NCI-H187 treated with DMSO at 0.1 percent for 48 hours (cell line): ENCODE results near the gene IGF1R.
A peak's percentile ranks its signal among the peaks of the same experiment; 100 is the strongest.

ENCODE experiments used
- DNase-seq: peaks from one replicate; lab custom pipeline; 2025; lab: John Stamatoyannopoulos, UW

IGF1R gene

DNA sequence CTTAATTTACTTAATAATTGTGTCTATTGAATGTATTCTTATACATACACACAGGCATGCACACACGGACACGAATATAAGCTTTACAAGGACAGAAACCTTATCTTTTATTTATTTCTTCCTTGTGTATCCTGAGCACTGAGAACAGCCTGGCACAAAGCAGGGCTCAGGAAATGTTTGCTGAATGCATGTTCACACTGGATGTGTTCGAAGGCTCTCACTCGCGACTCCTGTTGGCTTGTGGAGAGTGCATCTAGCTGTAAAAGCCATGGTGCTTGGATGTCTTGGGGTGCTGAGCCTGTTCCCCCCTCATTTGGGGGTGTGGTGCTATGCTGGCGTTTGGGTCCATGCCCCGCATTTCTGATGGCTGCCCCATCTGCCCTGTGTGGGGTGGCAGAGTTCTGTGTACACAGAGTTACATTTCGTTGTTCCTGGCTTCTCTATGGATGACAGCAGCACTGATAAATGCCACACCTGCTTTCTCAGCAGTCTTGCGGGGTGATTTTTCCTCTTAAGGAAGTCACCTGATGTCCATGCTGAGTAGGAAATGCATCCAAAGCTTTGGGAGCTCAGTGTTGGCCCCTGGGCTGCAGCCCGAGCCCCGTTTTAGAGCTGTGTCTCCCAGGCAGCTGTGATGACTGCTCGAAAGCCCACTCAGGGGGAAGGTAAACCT is 148.5 kb downstream of the IGF1R start:
- DNase-seq: no peak

DNA sequence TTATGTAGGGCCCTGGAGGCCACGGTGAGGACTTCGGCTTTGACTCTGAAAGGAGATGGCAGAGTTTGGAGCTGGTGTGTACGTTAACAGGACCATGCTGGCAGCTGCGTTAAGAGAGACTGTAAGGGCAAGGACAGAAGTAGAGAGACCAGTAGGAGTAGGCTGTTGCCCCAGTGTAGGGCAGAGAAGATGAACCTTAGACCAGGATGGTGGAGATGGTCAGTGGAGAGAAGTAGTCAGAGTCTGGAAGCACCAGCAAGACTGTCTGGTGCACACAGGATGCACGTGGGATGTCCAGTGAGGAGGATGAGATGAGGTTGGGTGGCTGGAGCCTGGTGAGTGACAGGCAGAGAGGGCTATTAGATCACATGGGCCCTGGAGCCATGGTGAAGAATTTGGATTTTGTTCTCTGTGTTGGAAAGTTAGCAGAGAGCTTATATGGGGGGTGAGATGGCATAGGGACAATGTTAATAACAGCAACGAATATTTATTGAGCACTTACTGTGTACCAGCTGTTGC is 150.1 kb downstream of the IGF1R start:
- DNase-seq: no peak

DNA sequence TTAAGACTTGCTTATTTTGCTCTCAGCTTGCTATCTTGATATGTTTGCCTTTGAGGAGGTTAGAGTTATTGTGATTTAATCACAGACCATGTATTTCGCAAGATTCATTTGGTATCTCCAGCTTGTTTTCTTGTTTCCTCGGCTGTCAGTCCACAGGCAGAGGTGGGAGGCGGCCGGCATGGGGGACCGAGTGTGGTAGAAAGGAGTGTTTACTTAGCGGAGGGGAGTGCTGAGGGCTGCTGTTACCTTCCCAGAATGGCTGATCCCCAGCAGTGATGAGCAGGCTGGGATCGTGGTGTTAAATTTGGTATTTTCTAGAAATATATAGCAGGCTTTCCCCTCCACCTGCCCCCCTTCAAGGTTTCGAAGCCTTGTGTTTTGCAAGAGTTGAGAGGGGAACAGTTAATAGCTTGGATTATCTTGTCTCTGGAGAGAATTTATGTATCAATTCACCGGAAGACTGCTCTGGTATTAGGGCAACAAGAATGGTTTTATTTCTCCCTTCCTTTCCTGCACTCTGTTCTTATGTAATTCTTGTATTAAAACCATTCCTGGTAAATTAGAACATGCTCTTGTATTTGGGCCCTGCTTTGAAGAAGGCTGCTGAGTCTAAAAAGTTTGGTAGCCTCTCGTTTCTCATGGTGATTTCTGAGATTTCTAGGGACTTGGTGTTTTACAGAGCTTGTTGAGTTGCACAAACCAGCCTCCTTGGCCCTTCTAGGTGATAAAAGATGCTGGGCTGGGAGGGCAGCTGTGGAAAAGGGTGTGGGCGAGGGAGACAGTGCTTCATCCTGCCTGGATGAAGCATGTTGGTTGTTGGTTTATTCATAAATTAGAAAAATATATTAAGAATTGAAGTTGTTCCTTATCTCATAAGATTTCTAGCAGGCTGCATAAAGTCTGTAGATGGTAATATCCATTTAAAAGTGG is 151.4 kb downstream of the IGF1R start:
- peak; percentile 18 for DNase-seq

DNA sequence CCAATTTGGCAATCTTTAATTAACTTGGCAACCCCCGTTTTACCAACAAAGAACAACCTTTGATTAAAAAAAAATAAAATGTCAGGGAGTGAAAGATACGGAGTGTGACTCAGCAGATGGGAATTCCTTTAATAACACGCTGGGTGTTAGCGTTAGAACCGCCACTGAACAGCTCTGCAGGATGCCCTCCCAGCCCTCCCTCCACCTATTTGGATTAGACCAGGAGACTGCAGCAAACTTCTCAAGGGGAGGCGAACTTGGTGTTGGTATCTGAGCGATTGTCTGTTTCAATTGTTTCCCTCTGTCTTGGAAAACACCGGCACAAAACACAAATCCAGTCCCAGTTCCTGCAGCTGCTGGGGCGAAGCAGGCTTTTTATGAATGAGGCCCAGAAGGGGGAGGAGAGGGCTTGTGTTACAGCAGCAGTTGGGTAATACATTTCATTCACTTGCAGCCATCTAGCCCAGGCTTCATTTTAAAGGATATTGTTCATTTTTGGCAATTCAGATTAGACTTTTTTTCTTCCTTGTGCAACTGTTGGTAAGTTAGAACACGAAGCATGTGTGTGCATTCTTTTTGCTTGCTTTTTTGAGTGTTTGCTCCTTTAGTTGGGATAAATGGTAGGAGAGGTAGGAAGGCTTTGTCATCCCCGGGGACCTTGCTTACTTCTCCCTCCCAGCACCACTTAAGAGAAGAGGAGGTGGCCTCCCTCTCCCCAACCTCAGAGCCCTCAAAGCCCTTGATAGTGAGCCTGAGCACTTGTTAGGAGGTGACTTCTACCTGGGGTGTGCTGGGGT is 152.3 kb downstream of the IGF1R start:
- DNase-seq: peak; percentile 85

DNA sequence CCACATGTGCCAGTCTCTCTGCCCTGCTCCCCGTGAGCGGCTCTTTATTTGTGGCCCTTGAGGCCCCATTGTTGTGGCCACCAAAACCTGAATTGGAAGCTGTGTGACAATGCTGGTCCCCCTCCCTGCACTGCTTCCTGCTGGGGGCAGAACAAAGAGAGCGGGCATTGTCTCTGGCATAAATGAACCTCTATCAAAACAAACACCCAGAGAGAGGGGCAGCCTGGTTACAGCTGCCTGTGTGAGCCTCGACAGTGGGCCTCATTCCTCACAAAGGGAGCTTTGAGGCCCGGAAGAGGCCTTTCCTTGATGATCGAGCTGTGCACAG is 152.9 kb downstream of the IGF1R start:
- DNase-seq: no peak

DNA sequence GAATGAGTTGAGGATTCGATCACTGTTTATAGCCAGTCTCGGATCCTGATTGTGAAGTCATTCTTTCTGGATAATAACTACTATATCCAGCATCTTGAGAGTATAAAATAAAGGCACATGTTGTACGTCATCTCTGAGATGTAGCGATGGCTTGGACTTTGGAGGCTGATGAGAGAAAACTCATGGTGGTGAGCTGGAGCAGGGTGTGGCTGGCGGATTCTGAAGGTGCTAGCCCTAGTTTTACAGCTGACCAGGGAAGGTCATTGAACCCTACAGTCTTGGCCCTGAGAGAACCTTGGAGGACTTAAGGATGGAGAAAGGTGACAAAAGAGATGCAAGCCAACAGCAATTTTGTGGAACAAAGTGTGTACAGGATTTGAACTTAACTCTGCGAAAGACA is 153.8 kb downstream of the IGF1R start:
- DNase-seq: no peak

DNA sequence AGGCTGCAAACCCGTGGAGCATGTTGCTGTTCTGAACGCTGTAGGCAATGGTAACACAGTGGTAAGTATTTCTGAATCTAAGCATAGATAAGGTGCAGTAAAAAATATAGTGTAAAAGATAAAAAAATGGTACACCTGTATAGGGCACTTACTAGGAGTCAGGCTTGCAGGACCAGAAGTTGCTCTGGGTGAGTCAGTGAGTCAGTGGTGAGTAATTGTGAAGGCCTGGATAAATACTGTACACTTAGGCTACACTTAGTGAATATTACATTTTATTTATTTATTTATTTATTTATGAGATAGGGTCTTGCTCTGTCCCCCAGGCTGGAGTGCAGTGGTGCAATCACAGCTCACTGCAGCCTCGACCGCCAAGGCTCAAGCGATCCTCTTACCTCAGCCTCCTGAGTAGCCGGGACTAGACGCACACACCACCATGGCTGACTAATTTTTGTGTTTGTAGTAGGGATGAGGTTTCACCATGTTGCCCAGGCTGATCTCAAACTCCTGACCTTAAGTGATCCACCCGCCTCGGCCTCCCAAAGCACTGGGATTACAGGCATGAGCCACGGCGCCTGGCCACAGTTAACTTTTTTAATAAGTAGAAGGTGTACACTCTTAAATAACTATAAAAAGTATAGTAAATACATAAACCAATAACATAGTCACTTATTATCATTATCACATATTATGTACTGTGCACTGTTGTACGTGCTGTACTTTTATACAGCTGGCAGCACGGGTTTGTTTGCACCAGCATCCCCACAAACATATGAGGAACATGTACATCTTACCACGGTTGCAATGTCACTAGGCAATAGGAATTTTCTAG is 155.1 kb downstream of the IGF1R start:
- DNase-seq: no peak

DNA sequence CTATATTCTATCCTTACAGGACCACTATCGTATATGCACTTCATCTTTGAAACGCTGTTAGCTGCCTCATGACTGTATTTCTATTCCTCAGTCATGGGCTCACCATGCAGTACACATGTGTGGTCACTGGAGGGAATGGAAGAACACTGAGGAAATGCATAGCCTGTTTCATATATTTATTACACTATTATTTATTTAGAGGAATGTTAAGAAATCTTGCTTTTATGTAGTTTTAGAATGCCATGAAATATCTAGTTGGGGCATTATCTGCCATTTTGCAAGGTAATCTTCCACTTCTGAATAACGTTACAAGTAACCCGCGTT is 155.7 kb downstream of the IGF1R start:
- no peak for DNase-seq

DNA sequence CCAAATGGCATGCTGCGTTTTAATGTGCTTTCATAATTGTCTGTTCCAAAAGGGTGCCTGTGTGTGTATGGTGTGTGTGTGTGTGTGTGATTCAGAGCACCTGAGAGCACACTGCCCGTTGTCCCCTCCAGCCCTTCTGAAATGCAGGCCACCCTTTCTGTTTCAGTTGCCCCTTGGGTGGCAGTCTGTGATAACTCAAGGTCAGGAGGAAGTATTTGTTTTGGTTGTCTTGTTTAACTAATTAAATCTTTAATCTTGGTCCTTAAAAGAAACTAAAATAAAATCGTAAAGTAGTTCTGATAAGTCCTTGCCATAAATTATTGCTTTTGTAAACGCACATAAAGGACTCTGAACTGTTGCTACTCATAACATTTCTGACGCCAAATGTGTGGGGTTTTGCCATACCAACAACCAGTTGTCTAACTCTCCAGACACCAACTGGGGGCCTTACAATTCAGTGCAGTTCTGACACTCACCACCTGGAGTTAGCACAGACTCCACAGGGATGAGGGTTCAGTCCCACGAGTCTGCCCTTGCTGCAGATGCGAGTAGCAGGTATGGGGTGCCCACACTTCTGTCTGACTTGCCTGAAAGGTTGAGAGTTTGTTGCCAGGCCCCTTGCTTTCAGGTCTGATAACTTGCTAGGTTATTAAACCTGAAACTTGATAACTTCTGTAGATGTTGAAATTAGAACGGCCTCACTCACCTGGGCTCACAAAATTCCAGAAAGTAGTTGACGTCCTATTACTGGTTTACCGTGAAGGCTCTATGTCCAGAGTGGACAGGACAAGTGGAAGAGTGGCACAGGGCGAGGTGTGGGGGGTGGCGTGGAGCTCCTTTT is 157.3 kb downstream of the IGF1R start:
- DNase-seq: no peak

DNA sequence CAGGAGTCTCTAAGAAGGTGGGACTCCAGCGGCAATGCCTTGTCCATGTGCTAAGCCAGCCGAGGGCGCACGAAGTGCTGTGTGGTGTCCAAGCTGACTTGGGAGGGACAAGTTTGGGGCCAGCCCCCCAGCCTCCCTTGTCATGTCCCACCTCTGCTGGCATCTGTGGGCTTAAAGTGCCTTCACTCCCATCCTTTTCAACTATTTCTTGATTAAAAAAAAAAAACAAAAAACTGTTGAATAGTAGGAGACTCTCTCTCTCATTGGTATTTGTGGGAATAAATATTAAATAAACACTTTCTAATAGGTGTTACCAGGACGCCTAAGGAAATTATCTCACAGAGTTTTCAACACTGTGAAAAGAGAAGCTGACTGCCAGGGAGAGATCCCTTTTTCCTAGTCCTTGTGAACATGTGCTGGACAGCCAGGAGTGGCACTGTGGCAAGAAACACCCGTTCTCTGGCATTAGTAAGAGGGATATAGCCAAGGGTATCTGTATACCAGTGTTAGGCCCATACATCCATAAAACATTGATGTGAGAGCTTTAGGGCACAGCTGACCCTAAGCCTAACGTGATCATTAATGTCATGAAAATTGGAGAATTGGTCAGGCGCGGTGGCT is 158.0 kb downstream of the IGF1R start:
- DNase-seq: no peak

DNA sequence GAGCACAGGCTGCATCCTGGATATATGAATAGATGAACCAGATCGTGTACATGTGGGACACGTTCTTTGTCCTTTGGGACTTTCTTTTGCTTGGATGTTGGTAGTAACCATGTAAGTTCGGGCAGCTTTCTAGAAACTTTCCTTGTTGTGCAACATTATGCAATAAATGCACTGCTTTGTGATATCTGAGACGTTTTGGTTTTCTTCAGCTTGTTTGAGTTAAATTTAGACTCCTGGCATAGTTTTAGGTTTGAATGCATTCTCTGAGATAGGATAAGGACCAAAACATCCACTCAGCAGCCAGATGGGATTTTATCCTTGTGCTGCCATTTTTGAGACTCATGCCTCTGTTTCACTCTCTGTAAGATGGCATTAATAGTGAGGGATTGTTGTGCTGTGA is 158.9 kb downstream of the IGF1R start:
- DNase-seq: no peak

DNA sequence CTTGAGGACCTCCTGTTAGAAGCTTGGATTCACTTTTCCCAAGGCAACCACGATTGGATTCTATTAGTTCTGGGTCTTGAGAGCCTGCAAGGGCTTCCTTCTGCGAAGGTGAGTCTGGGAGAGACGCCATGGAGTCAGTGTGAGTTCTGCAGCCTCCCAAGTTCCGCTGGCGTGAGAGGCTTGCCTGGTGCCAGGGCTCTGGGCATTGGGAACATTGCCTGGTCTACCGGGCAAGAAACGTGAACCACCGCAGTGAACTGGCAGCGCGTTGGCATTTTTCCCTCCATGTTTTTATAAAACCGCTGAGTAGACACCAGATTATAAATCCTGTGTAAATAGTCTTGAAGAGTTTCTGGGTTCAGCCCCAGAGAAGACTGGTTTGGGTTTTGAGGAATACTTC is 160.9 kb downstream of the IGF1R start:
- no peak for DNase-seq

DNA sequence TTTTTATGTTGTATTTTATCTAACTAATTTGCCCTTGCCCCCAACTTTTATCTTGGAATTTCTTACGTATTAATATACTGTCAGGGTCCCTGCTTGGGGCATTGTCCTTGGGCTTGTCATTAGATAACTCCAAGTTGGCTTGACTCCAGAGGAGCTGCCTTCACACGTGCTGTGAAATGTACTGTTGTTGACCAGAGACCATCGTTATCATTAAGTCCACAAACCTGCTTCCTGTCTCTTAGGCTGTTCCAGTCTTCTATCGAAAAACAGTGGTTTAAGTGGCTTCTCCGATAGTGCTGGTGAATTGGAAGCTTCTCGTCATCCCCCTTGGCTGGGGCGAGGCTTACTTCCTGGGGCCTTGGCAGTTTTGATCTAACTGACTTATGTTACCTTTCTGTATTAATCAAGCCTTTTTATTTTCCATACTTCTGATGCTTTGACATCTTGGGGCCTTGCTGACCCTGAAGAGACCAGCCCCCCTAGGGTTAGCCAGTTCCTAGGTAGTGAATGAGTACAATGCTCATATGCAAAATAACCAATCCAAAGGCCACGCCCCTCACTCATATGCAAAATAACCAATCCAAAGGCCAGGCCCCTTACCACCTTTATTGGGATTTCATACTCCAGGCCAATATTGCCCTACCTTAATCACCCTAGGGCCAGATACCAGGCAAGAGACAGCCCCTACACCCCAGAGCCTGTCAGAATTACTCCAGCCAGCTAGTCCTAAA is 164.5 kb downstream of the IGF1R start:
- no peak for DNase-seq

DNA sequence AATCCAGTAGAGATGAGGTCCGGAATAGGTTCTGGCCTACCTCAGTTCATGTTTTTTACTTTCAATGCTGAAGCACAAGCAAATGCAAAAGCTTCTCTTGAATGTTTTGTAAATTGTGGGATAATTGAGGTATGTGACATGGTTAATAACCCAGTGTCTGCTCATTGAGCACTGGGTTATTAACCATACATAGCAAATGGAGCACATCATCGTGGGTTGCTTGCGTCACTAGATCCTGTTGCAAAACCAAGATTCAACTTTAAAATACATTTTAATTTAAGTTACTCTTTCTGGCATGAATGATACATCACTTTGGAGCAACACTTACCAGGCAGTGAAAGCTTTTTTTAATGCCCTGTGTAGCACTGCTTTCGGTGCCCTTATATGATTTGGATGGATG is 165.6 kb downstream of the IGF1R start:
- no peak for DNase-seq

DNA sequence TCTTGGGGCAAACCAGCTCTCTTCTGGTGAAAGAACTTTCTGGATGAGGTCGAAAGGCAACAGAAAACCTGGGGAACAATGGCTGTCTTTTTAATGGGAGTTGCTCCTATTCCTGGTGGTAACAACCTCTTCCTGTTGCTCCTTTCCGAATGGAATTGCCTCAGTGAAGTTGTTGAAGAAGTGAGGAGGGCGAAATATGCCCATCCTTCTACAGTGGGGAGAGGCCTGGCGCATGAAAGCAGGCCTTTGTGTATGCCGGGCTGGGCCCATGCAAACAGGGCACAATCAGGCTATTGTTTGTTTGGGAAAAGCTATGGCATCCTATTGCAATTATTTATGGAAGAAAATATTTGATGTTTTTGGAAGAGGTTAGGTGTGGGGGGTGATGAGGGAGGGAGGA is 166.9 kb downstream of the IGF1R start:
- no peak for DNase-seq

DNA sequence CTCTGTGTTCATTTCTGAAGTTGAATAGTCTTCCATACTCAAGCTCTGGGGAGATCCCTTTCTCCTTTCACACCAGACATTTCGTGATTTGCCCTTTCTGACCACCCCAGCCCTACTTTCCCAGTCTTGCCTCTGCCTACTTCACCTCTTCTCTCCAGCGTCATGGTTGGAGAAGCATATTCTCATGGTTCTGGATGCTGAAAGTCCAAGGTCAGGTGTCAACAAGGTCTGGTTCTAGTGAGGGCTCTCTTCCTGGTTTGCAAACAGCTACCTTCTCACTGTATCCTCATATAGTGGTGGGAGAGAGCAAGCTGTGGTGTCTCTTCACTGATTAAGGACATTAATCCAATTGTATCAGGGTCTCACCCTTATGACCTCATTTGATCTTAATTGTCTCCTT is 169.4 kb downstream of the IGF1R start:
- DNase-seq: no peak

DNA sequence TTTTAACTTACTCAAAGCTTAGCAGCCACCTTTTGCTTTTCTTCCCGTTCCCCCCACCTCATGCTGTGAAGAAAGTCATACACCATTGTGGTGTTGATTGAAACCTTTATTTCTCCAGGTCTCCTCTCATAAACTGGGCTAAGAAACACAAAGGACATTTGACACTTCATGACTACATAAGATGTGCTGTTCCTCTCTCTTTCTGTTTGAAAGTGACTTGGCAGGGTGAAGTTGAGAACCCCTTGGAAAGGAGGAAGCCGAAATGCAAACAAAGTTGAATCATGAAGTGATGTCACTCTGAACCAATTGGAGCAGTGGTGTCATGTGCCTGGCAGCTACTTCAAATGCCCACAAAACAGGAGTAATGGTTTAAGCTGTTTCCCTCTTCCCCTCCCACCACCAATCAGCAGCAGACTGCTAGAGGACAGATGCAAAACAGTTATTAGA is 174.7 kb downstream of the IGF1R start:
- peak; percentile 84 for DNase-seq

DNA sequence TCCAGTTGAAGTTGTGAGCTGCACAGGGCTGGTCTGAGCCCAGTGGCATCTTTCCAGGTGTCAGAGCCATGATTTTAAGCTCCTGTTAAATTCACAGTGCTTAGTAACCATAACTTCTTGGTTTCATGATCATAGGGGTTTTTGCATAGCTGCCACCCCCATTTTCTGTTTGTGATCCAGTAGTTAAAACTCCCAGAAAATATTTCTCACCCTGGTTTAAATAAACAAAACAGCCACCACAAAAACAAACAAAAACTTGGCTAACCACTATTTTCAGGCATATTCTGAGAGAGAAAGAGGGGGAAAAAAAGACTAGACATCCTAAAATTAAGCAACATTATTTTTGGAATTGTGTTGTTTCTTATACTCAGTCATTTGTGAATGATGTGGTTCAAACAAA is 175.3 kb downstream of the IGF1R start:
- DNase-seq: no peak

DNA sequence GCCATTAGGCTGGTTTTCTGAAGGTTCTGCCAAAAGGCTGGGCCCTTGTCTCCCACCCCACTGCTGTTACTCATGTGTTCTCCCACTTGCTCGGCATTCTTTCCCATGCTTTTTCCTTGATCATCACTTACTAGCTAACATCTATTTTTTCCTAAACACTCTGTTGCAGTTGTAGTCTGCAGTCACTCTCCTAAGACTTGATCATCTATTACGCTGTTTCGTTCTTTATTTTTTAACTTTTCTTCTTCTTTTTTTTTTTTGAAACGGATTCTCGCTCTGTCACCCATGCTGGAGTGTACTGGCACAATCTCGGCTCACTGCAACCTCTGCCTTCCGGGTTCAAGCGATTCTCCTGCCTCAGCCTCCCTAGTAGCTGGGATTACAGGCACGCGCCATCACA is 176.3 kb downstream of the IGF1R start:
- DNase-seq: no peak

DNA sequence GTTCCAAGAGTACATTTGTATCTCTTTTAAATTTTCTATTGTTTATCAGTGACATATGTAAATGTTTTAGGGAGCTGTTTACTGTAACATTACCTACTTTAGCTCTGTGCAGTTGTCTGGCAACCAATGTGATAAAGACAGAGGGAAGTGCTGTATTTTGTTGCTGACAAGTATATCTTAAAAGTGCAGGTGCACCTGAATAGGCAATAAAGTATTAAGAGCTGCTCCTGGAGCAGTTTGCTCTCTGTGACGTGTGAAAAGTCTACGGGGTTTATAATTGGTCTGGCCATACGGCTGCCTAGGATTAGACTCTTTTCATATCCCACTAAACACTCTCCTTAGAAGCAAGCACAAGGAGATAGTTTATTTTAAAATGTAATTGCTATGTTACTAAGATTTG is 178.3 kb downstream of the IGF1R start:
- peak; percentile 52 for DNase-seq
